IMR-90 (cell line): ENCODE data around the gene TBCK. TPM values are rescaled to one million over a fixed set of nuclear protein-coding genes. Genes with fewer than 3 reads are reported as not detected.
A peak's percentile ranks its signal among the peaks of the same experiment; 100 is the strongest.

Experiments
- ATAC-seq: fragments of 200-7000 bp; cut with Tn5 transposase; 2 replicates; pipeline ENCODE4 v1.9.1; 2020; ENCODE audit warnings: low read depth, mild to moderate bottlenecking, moderate library complexity
- BruUV-seq: library from RNA; stranded (reverse); fragments of 400-500 nt; replicated peaks from 2 replicates; lab custom pipeline; 2021; lab: Mats Ljungman, UMichigan
- CTCF ChIA-PET: fragments of 300-600 bp; formaldehyde crosslinking; extraction: SDS; loops from one replicate; lab custom pipeline; 2021; ENCODE audit warnings: antibody characterized with exemption; lab: Yijun Ruan, JAX
- POLR2A ChIA-PET: fragments of 300-600 bp; sonication (Branson Sonifier 250); formaldehyde crosslinking; loops from one replicate; lab custom pipeline; 2022; ENCODE audit warnings: antibody characterized with exemption; ENCODE audit not compliant: unreplicated experiment; lab: Charles Lee
- DNase-seq: peaks from one replicate; pipeline ENCODE4 v3.0.0; 2013
- H2AFZ ChIP-seq: replicated peaks from 2 replicates; pipeline ENCODE3; 2013; ENCODE audit warnings: low read length, mild to moderate bottlenecking; ENCODE audit not compliant: poor library complexity
- H2AK5ac ChIP-seq: 2 replicates; pipeline ENCODE4 v1.6.1; 2013; ENCODE audit warnings: low read depth, low read length, inconsistent platforms
- H2AK9ac ChIP-seq: replicated peaks from 2 replicates; pipeline ENCODE3; 2013; ENCODE audit warnings: mild to moderate bottlenecking, low read depth, low read length, moderate library complexity; ENCODE audit not compliant: poor library complexity
- H2BK120ac ChIP-seq: 2 replicates; pipeline ENCODE4 v1.6.1; 2013; ENCODE audit warnings: low read depth, low read length, inconsistent platforms
- H2BK15ac ChIP-seq: 3 replicates; pipeline ENCODE4 v1.6.1; 2013; ENCODE audit warnings: low read depth, low read length, inconsistent platforms
- H2BK20ac ChIP-seq: 2 replicates; pipeline ENCODE4 v1.6.1; 2013; ENCODE audit warnings: low read depth, mild to moderate bottlenecking, inconsistent platforms, low read length, moderate library complexity
- H2BK5ac ChIP-seq: 2 replicates; pipeline ENCODE4 v1.6.1; 2013; ENCODE audit warnings: mild to moderate bottlenecking, low read depth, low read length, inconsistent platforms; ENCODE audit not compliant: poor library complexity, severe bottlenecking
- H3K14ac ChIP-seq: replicated peaks from 2 replicates; pipeline ENCODE4 v1.6.1; 2013; ENCODE audit warnings: low read depth, low read length, inconsistent platforms
- H3K18ac ChIP-seq: 2 replicates; pipeline ENCODE4 v1.6.1; 2013; ENCODE audit warnings: low read depth, low read length, control low read depth
- H3K23ac ChIP-seq: 2 replicates; pipeline ENCODE4 v1.6.1; 2013; ENCODE audit warnings: low read depth, low read length, inconsistent platforms
- H3K27ac ChIP-seq: 2 replicates; pipeline ENCODE4 v1.5.1; 2013; ENCODE audit warnings: mild to moderate bottlenecking, control low read depth, low read length; ENCODE audit not compliant: insufficient read depth
- H3K27me3 ChIP-seq: 2 replicates; pipeline ENCODE4 v1.6.1; 2013; ENCODE audit warnings: low read length; ENCODE audit not compliant: control insufficient read depth, insufficient read depth
- H3K36me3 ChIP-seq: 2 replicates; pipeline ENCODE4 v1.6.1; 2013; ENCODE audit warnings: low read length, mixed read lengths; ENCODE audit not compliant: control insufficient read depth, insufficient read depth
- H3K4ac ChIP-seq: 2 replicates; pipeline ENCODE4 v1.6.1; 2013; ENCODE audit warnings: low read depth, low read length, inconsistent platforms
- H3K4me1 ChIP-seq: 2 replicates; pipeline ENCODE4 v1.6.1; 2013; ENCODE audit warnings: low read length, mixed read lengths; ENCODE audit not compliant: control insufficient read depth, insufficient read depth
- H3K4me2 ChIP-seq: 2 replicates; pipeline ENCODE4 v1.6.1; 2013; ENCODE audit warnings: low read depth, mild to moderate bottlenecking, control low read depth, low read length, moderate library complexity
- H3K4me3 ChIP-seq: 2 replicates; pipeline ENCODE4 v1.5.1; 2013; ENCODE audit warnings: low read depth, mild to moderate bottlenecking, control low read depth, low read length, moderate library complexity; ENCODE audit not compliant: insufficient read depth
- H3K56ac ChIP-seq: 2 replicates; pipeline ENCODE4 v1.6.1; 2013; ENCODE audit warnings: low read length, inconsistent platforms; ENCODE audit not compliant: insufficient read depth; ENCODE audit errors: extremely low read depth
- H3K79me1 ChIP-seq, 2 experiments: 2 replicates each; pipeline ENCODE4 v1.6.1; 2013; ENCODE audit warnings: low read length in 2 of 2, inconsistent platforms in 1 of 2, low read depth in 1 of 2
- H3K9ac ChIP-seq: 2 replicates; pipeline ENCODE4 v1.6.1; 2013; ENCODE audit warnings: low read depth, low read length, control low read depth
- H3K9me1 ChIP-seq: 2 replicates; pipeline ENCODE4 v1.6.1; 2013; ENCODE audit warnings: low read length, inconsistent platforms; ENCODE audit not compliant: insufficient read depth
- H3K9me3 ChIP-seq: 2 replicates; pipeline ENCODE4 v1.6.1; 2013; ENCODE audit warnings: low read length; ENCODE audit not compliant: control insufficient read depth, insufficient read depth
- H4K20me1 ChIP-seq: 2 replicates; pipeline ENCODE4 v1.6.1; 2013; ENCODE audit warnings: low read length, inconsistent platforms; ENCODE audit not compliant: insufficient read depth
- H4K5ac ChIP-seq: 2 replicates; pipeline ENCODE4 v1.6.1; 2013; ENCODE audit warnings: mild to moderate bottlenecking, low read depth, low read length, control low read depth
- H4K8ac ChIP-seq, 2 experiments: 2 replicates each; pipeline ENCODE4 v1.6.1; 2013; ENCODE audit warnings: low read depth in 2 of 2, low read length in 2 of 2, control low read depth in 1 of 2, inconsistent platforms in 1 of 2
- H4K91ac ChIP-seq: 2 replicates; pipeline ENCODE4 v1.6.1; 2013; ENCODE audit warnings: low read depth, low read length, inconsistent platforms; ENCODE audit not compliant: insufficient read depth
- BHLHE40 ChIP-seq: fragments of 150-350 bp; IDR thresholded peaks from 2 replicates; pipeline ENCODE4 v1.6.1; 2016; ENCODE audit warnings: mild to moderate bottlenecking, low read depth, low read length
- CEBPB ChIP-seq: IDR thresholded peaks from 2 replicates; pipeline ENCODE4 v1.6.1; 2012; ENCODE audit warnings: low read depth, low read length, improper control_type of control experiment
- CHD1 ChIP-seq: IDR thresholded peaks from 2 replicates; pipeline ENCODE4 v1.6.1; 2012; ENCODE audit warnings: low read depth, low read length, improper control_type of control experiment
- ELK1 ChIP-seq: fragments of 150-350 bp; IDR thresholded peaks from 2 replicates; pipeline ENCODE4 v1.6.1; 2016; ENCODE audit warnings: low read depth, mild to moderate bottlenecking, low read length, moderate library complexity, borderline replicate concordance
- FOS ChIP-seq: fragments of 150-350 bp; IDR thresholded peaks from 2 replicates; pipeline ENCODE4 v1.6.1; 2016; ENCODE audit warnings: low read depth, low read length
- MAFK ChIP-seq: IDR thresholded peaks from 2 replicates; pipeline ENCODE4 v1.6.1; 2012; ENCODE audit warnings: low read depth, low read length, improper control_type of control experiment
- MAZ ChIP-seq: IDR thresholded peaks from 2 replicates; pipeline ENCODE4 v1.6.1; 2012; ENCODE audit warnings: low read depth, mild to moderate bottlenecking, low read length, improper control_type of control experiment, moderate library complexity, borderline replicate concordance
- MXI1 ChIP-seq: IDR thresholded peaks from 2 replicates; pipeline ENCODE4 v1.6.1; 2012; ENCODE audit warnings: low read depth, mild to moderate bottlenecking, low read length, moderate library complexity, borderline replicate concordance
- NFE2L2 ChIP-seq: fragments of 150-350 bp; IDR thresholded peaks from 2 replicates; pipeline ENCODE4 v1.6.1; 2016; ENCODE audit warnings: low read depth, mild to moderate bottlenecking, low read length
- POLR2A ChIP-seq: IDR thresholded peaks from 2 replicates; pipeline ENCODE4 v1.6.1; 2012; ENCODE audit warnings: mild to moderate bottlenecking, low read depth, low read length
- RAD21 ChIP-seq: IDR thresholded peaks from 2 replicates; pipeline ENCODE4 v1.6.1; 2012; ENCODE audit warnings: low read length, improper control_type of control experiment
- RCOR1 ChIP-seq: IDR thresholded peaks from 2 replicates; pipeline ENCODE4 v1.6.1; 2012; ENCODE audit warnings: mild to moderate bottlenecking, low read length, improper control_type of control experiment; ENCODE audit not compliant: insufficient replicate concordance
- RFX5 ChIP-seq: IDR thresholded peaks from 2 replicates; pipeline ENCODE4 v1.8.0; 2012; ENCODE audit warnings: low read depth, mild to moderate bottlenecking, low read length, moderate library complexity
- SMC3 ChIP-seq: fragments of 150-350 bp; IDR thresholded peaks from 2 replicates; pipeline ENCODE4 v1.6.1; 2016; ENCODE audit warnings: low read depth, mild to moderate bottlenecking, antibody characterized with exemption, low read length, moderate library complexity
- dilution Hi-C: fragments of 300-500 bp; cut with HindIII; formaldehyde crosslinking; loops from one replicate; pipeline ENCODE4 v1.14.3; 2018; ENCODE audit warnings: low sequenced_read_pairs; ENCODE audit not compliant: unreplicated experiment
- in situ Hi-C: fragments of 300-500 bp; cut with MboI; formaldehyde crosslinking; loops from 3 replicates; pipeline ENCODE4 v1.14.3; 2019; ENCODE audit warnings: low sequenced_read_pairs, inconsistent platforms, mixed read lengths
- intact Hi-C: fragments of 100-400 bp; cut with micrococcal nuclease; formaldehyde crosslinking; loops from 2 replicates; pipeline ENCODE4 v1.10.0; 2022
- polyA plus RNA-seq, 3 experiments: library from polyadenylated mRNA; depleted of rRNA; stranded (reverse); fragments of >200 nt; gene quantifications; 2 replicates each; pipeline ENCODE4 v1.2.3, GENCODE V29; 2012; ENCODE audit warnings: low replicate concordance in 1 of 3
- total RNA-seq: library from RNA; depleted of rRNA; stranded (reverse); fragments of >200 nt; gene quantifications from 2 replicates; pipeline ENCODE4 v1.2.3, GENCODE V29; 2012
- TF ChIP-seq, protein P1 (sequence below): fragments of 150-350 bp; IDR thresholded peaks from 2 replicates; pipeline ENCODE4 v1.6.1; 2017; ENCODE audit warnings: mild to moderate bottlenecking, antibody characterized with exemption, low read length, low read depth
- TF ChIP-seq, protein P2 (sequence below): conservative IDR thresholded peaks from 2 replicates; pipeline ENCODE4 v1.5.1; 2012; ENCODE audit warnings: mild to moderate bottlenecking, low read depth, low read length, improper control_type of control experiment

The TBCK gene
- total and polyA plus RNA-seq, 2 of the 4 experiments (the other 2 are of a cell fraction): 10.7 to 29.9 TPM

DNA sequence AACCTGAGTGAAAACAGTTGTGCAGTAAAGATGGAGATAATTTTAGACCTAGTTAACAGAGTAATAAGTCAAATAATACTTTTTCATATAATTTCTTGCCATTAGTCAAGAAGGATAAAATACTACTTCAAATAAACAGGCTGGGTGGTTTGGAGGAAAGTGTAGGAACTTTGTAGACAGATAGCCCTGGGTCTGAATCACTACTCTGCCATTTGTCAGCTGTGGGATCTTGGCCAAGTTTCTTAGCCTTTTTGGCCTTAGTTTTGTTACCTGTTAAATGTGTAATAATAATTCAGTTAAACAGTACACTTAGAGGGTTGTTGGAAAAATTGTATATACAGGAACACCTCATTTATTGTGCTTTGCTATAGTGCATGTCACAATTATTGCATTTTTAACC is 257.1 kb downstream of the TBCK start:
- Histone ChIP-seq H3K4me1 (peaks cover 2% of the 10 kb centered on the region; the same call in 1 of the 2 replicates), H3K18ac (no peak overlapping the region), H4K5ac (no peak overlapping the region), H3K27me3 (no peaks in the 10 kb centered on the region; the same call in 1 of the 2 replicates), H3K27ac (no peak overlapping the region), H3K23ac (no peak overlapping the region), H3K9me1 (no peaks in the 10 kb centered on the region), H2BK20ac (no peak overlapping the region), H4K8ac (no peak overlapping the region), H2AFZ (no peak overlapping the region), H4K91ac (no peak overlapping the region), H2AK9ac (no peak overlapping the region), H3K9me3 (no peaks in the 10 kb centered on the region), H2AK5ac (no peak overlapping the region), H2BK5ac (no peak overlapping the region), H3K14ac (no peak overlapping the region), H3K56ac (no peak overlapping the region), H3K4ac (no peak overlapping the region), H3K4me3 (no peak overlapping the region), H2BK15ac (no peak overlapping the region), H3K4me2 (no peak overlapping the region), H2BK120ac (no peak overlapping the region), H3K79me1 (no peaks in the 10 kb centered on the region), H3K9ac (no peak overlapping the region), H3K36me3 (no peaks in the 10 kb centered on the region), H4K20me1 (no peaks in the 10 kb centered on the region)
- DNase-seq: peak; percentile 31
- no TSS peak for BruUV-seq
- TF ChIP-seq FOS (no peak), RCOR1 (no peak), MAZ (no peak), RFX5 (no peak), CEBPB (no peak), MXI1 (no peak), SMC3 (no peak), NFE2L2 (no peak), BHLHE40 (no peak), RAD21 (no peak), ELK1 (no peak), CHD1 (no peak), POLR2A (no peak), MAFK (no peak)
- TF ChIP-seq, protein P1, sequence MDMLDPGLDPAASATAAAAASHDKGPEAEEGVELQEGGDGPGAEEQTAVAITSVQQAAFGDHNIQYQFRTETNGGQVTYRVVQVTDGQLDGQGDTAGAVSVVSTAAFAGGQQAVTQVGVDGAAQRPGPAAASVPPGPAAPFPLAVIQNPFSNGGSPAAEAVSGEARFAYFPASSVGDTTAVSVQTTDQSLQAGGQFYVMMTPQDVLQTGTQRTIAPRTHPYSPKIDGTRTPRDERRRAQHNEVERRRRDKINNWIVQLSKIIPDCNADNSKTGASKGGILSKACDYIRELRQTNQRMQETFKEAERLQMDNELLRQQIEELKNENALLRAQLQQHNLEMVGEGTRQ: no peak
- TF ChIP-seq, protein P2, sequence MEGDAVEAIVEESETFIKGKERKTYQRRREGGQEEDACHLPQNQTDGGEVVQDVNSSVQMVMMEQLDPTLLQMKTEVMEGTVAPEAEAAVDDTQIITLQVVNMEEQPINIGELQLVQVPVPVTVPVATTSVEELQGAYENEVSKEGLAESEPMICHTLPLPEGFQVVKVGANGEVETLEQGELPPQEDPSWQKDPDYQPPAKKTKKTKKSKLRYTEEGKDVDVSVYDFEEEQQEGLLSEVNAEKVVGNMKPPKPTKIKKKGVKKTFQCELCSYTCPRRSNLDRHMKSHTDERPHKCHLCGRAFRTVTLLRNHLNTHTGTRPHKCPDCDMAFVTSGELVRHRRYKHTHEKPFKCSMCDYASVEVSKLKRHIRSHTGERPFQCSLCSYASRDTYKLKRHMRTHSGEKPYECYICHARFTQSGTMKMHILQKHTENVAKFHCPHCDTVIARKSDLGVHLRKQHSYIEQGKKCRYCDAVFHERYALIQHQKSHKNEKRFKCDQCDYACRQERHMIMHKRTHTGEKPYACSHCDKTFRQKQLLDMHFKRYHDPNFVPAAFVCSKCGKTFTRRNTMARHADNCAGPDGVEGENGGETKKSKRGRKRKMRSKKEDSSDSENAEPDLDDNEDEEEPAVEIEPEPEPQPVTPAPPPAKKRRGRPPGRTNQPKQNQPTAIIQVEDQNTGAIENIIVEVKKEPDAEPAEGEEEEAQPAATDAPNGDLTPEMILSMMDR: no peak
- in situ Hi-C loops: no loop called here
- dilution Hi-C loops: no loop called here
- intact Hi-C loops: no loop called here
- ChIA-PET POLR2A (no interaction called here), CTCF (no interaction called here)
- no peak for ATAC-seq
